ENCODE results near the gene OSBPL8.
A peak's percentile ranks its signal among the peaks of the same experiment; 100 is the strongest.

OSBPL8 gene

GRCh38 chr12:76348079-76348901 is 211.3 kb downstream of the OSBPL8 start, which contains the start of gene BBS10 (continued):
- peak; percentile 96 for TF ChIP-seq ZNF561 (tag by site-specific recombination; IDR thresholded peaks at IDR 0.05; ENCODE audit: borderline replicate concordance)
- peak; percentile 75 for TF ChIP-seq CTCF (tag by site-specific recombination; IDR thresholded peaks at IDR 0.05)
- no peak for TF ChIP-seq ZNF362 (tag by site-specific recombination; IDR thresholded peaks at IDR 0.05)
- TF ChIP-seq ZNF518A (tag by site-specific recombination; conservative IDR thresholded peaks at IDR 0.05; ENCODE audit: low read depth): peak; percentile 98
- peak; percentile 98 for TF ChIP-seq ZNF501 (tag by site-specific recombination; IDR thresholded peaks at IDR 0.05)
- TF ChIP-seq HIC1 (tag by site-specific recombination; IDR thresholded peaks at IDR 0.05): peak; percentile 58; the same call in 1 of the 2 replicates
- peak; percentile 66 for TF ChIP-seq SP7 (tag by site-specific recombination; IDR thresholded peaks at IDR 0.05)
- peak; percentile 55 for TF ChIP-seq ZBTB17 (tag by site-specific recombination; IDR thresholded peaks at IDR 0.05)
- peak; percentile 76 for TF ChIP-seq ZNF692 (tag by site-specific recombination; IDR thresholded peaks at IDR 0.05)
- TF ChIP-seq KLF9 (tag by site-specific recombination; IDR thresholded peaks at IDR 0.05; ENCODE audit: low read depth): 0 out of 2 replicates have a peak, but pooled peaks have one; percentile 37
- TF ChIP-seq EGR2 (tag by site-specific recombination; IDR thresholded peaks at IDR 0.05; ENCODE audit: low read depth): peak; percentile 39; the same call in 1 of the 2 replicates
- peak; percentile 51; the same call in 1 of the 2 replicates for TF ChIP-seq ZEB2 (tag by site-specific recombination; IDR thresholded peaks at IDR 0.05)
- peak; percentile 90 for TF ChIP-seq ZSCAN30 (tag by site-specific recombination; IDR thresholded peaks at IDR 0.05)
- TF ChIP-seq ZNF311 (tag by site-specific recombination; IDR thresholded peaks at IDR 0.05; ENCODE audit: borderline replicate concordance): no peak
- TF ChIP-seq ZNF324 (tag by site-specific recombination; IDR thresholded peaks at IDR 0.05): peak; percentile 22; the same call in 1 of the 2 replicates
- TF ChIP-seq ZNF24 (tag by site-specific recombination; IDR thresholded peaks at IDR 0.05): 0 out of 2 replicates have a peak, but pooled peaks have one; percentile 34
- no peak; the same call in 1 of the 2 replicates for TF ChIP-seq KLF1 (tag by site-specific recombination; IDR thresholded peaks at IDR 0.05)
- no peak for TF ChIP-seq ZNF707 (tag by site-specific recombination; IDR thresholded peaks at IDR 0.05)
- peak; percentile 58; the same call in 1 of the 2 replicates for TF ChIP-seq GLIS2 (tag by site-specific recombination; IDR thresholded peaks at IDR 0.05)
- no peak for TF ChIP-seq ZNF211 (tag by site-specific recombination; IDR thresholded peaks at IDR 0.05; ENCODE audit: low read depth)
- TF ChIP-seq ZNF664 (tag by site-specific recombination; IDR thresholded peaks at IDR 0.05): no peak
- TF ChIP-seq ZBTB8A (tag by site-specific recombination; IDR thresholded peaks at IDR 0.05): peak; percentile 87
- TF ChIP-seq SP3 (tag by site-specific recombination; IDR thresholded peaks at IDR 0.05): peak; percentile 61
- peak; percentile 73; the same call in 1 of the 2 replicates for TF ChIP-seq ZNF394 (tag by site-specific recombination; IDR thresholded peaks at IDR 0.05; ENCODE audit: borderline replicate concordance)
- TF ChIP-seq YY1 (tag by site-specific recombination; IDR thresholded peaks at IDR 0.05): peak; percentile 71
- peak; percentile 35; the same call in 1 of the 2 replicates for TF ChIP-seq ZNF121 (tag by site-specific recombination; IDR thresholded peaks at IDR 0.05)
- peak; percentile 28; the same call in 1 of the 2 replicates for TF ChIP-seq YY2 (tag by site-specific recombination; IDR thresholded peaks at IDR 0.05)

All from HEK293 (cell line).